Adrenal gland (tissue), 12 donors: Measurements from ENCODE around the gene VWA8. TPM values are rescaled to one million over a fixed set of nuclear protein-coding genes. Genes with fewer than 3 reads are reported as not detected.

ENCODE experiments used
- DNase-seq, 7 donors: peaks; one replicate each; pipeline ENCODE4 v3.0.0-alpha.2; 2019 to 2020
- H3K27ac ChIP-seq, 5 donors: fragments of 200-600 bp; sonication (generic) in 4 of 5; 1 replicate in 3 of 5; 2 replicates in 2 of 5; pipeline versions ENCODE4 v1.5.1 to v1.8.0; 2016 to 2020; ENCODE audit warnings: mild to moderate bottlenecking in 1 of 5
- H3K27me3 ChIP-seq: fragments of 200-600 bp; 2 replicates; pipeline ENCODE4 v1.8.0; 2021
- H3K36me3 ChIP-seq, 2 donors: fragments of 200-600 bp; replicated peaks in 1 of 2; 1 replicate in 1 of 2; 2 replicates in 1 of 2; pipeline versions ENCODE4 v1.5.1 to v1.8.0; 2018 to 2022
- H3K4me1 ChIP-seq, 2 donors: fragments of 200-600 bp; replicated peaks in 1 of 2; 1 replicate in 1 of 2; 2 replicates in 1 of 2; pipeline versions ENCODE4 v1.5.1 to v1.8.0; 2018 to 2021
- H3K4me3 ChIP-seq, 4 donors: fragments of 200-600 bp; sonication (generic) in 3 of 4; one replicate each; pipeline ENCODE4 v1.5.1; 2016 to 2018
- H3K9me3 ChIP-seq, 3 donors: fragments of 200-600 bp; sonication (generic) in 1 of 3; replicated peaks in 1 of 3; 1 replicate in 2 of 3; 2 replicates in 1 of 3; pipeline versions ENCODE4 v1.5.1 to v1.8.0; 2016 to 2021
- POLR2A ChIP-seq, 2 donors: fragments of 450-650 bp; IDR thresholded peaks; one replicate each; pipeline ENCODE4 v1.6.1; 2017; ENCODE audit warnings: antibody characterized with exemption in 2 of 2, mild to moderate bottlenecking in 2 of 2, moderate library complexity in 1 of 2
- WGBS, 4 donors: extraction: QIAGEN DNeasy Blood & Tissue Kit in 2 of 4; methylation state at CpG; one replicate each; pipeline versions ENCODE4 v1.1.5 to v1.1.7; 2013 to 2017; 5-methylcytosine and 5-hydroxymethylcytosine counted together
- intact Hi-C, 2 donors: fragments of 100-400 bp; cut with DNase I; formaldehyde crosslinking; loops; one replicate each; pipeline versions ENCODE4 v1.14.1 to v1.15.0; 2022 to 2023
- polyA plus RNA-seq, 3 donors: library from polyadenylated mRNA; stranded (reverse); fragments of 200-250 nt in 2 of 3; fragments of 350-450 nt in 1 of 3; fragmentation: Illumina TruSeq in 1 of 3; extraction: RNeasy Lipid Tissue Mini Kit (QIAGEN cat#74804) in 1 of 3; gene quantifications; one replicate each; pipeline ENCODE4 v1.2.3, GENCODE V29; 2013 to 2014
- total RNA-seq, 9 donors: library from RNA; depleted of rRNA in 4 of 9; stranded (reverse); fragments of >200 nt in 4 of 9; fragments of 120-200 nt in 1 of 9; fragmentation: NEBNext Ultra II Directional in 1 of 9; extraction: Animal tissue kit (Norgen Biotek cat#: 25700) in 1 of 9; gene quantifications; one replicate each; pipeline versions ENCODE4 v1.1.0 to v1.2.4, GENCODE V29; 2013 to 2023
- TF ChIP-seq, protein P1 (sequence below), 6 experiments: fragments of 450-650 bp in 4 of 6; fragments of 200-600 bp in 2 of 6; sonication (generic) in 1 of 6; IDR thresholded peaks; 1 replicate in 5 of 6; 2 replicates in 1 of 6; pipeline versions ENCODE4 v1.5.1 to v1.8.0; 2016 to 2021; ENCODE audit warnings: antibody characterized with exemption in 6 of 6, mild to moderate bottlenecking in 2 of 6, moderate library complexity in 1 of 6
- donor health status: healthy with polysubstance abuse.
- donor health status: Bipolar disorder and iron deficiency.
- donor health status: DM: yes; HTN: yes; CAD: no.
- donor health status: DM: no; HTN: no; CAD: no.
- donor health status: DM: no; HTN: no; CAD: no.
- donor health status: DM: yes; HTN: yes; CAD: no.

VWA8 gene
- total and polyA plus RNA-seq, 12 donors = 8.1 to 45.4 (median 31.4) TPM

DNA sequence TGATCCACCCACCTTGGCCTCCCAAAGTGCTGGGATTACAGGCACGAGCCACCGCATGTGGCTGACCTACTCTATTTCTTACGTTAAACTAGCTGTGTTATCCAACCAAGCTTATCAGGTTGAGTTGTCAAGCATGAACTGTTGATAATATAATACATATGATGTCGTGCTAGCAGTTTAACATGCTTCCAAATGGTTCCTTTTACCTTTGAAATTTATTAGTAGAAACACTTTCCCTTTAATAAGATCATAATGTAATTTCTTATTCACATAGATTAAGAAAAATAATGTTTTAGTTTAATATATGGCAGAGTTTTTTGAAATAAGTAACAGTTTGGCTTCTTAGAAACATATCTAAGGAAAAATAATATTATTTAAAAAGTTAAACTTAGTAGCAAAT lies 34.4 kb upstream of the VWA8 start:
- no peak for TF ChIP-seq POLR2A (IDR thresholded peaks at IDR 0.05)
- TF ChIP-seq, protein P1, sequence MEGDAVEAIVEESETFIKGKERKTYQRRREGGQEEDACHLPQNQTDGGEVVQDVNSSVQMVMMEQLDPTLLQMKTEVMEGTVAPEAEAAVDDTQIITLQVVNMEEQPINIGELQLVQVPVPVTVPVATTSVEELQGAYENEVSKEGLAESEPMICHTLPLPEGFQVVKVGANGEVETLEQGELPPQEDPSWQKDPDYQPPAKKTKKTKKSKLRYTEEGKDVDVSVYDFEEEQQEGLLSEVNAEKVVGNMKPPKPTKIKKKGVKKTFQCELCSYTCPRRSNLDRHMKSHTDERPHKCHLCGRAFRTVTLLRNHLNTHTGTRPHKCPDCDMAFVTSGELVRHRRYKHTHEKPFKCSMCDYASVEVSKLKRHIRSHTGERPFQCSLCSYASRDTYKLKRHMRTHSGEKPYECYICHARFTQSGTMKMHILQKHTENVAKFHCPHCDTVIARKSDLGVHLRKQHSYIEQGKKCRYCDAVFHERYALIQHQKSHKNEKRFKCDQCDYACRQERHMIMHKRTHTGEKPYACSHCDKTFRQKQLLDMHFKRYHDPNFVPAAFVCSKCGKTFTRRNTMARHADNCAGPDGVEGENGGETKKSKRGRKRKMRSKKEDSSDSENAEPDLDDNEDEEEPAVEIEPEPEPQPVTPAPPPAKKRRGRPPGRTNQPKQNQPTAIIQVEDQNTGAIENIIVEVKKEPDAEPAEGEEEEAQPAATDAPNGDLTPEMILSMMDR (IDR thresholded peaks at IDR 0.05) = no peak
- Histone ChIP-seq H3K27me3 (no peaks in the 10 kb centered on the region), H3K4me1 (no peaks in the 10 kb centered on the region), H3K9me3 (no peaks in the 10 kb centered on the region), H3K4me3 (no peak overlapping the region), H3K36me3 (no peaks in the 10 kb centered on the region), H3K27ac (no peak overlapping the region)
- DNase-seq = no peak
- 84 to 89% (median 89%) methylated on average over 4 of the region's 4 CpGs for WGBS, 4 donors
- intact Hi-C loops = no loop called here

DNA sequence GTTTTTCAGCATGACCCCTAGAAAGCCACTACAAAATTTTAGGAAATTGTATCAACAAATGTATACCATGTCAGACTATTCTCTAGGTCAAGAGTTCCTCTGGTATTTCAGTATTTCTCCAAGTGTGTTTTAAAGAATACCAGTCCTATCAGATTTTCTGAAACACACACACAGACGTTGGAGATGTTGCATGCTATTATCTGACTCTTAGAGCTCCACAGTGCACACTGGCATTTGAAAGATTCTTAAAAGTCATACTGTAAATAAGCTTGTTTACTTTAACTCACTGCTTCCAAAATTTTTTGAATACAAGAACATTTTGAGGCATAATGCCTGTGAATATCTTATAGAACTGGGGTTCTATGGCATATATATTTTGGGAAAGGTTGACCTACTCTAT lies 33.8 kb upstream of the VWA8 start:
- no peak for TF ChIP-seq POLR2A (IDR thresholded peaks at IDR 0.05)
- TF ChIP-seq, protein P1 (IDR thresholded peaks at IDR 0.05) = no peak
- no peaks in the 10 kb centered on the region for H3K4me1 ChIP-seq
- no peaks in the 10 kb centered on the region for H3K27me3 ChIP-seq
- no peak overlapping the region for H3K27ac ChIP-seq
- intact Hi-C loops = no loop called here
- 72 to 80% (median 78%) methylated on average over 1 of the region's 1 CpG for WGBS, 4 donors
- no peaks in the 10 kb centered on the region for H3K36me3 ChIP-seq
- DNase-seq = no peak
- no peaks in the 10 kb centered on the region for H3K9me3 ChIP-seq
- H3K4me3 ChIP-seq = no peak overlapping the region

DNA sequence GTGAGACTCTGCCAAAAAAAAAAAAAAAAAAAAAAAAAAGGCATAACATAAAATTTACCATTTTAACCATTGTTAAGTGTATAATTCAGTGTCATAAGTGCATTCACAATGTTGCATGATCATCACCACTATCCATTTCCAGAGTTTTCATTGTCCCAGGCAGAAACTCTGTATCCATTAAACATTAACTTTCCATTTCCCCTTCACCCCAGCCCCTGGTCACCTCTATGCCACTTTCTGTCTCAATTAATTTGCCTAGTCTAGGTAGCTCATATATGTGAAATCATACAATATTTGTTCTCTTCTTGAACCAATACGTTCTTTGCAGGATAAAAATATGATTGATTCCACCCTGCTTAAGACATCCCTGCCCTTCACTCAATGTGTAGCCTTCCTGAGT lies 31.0 kb upstream of the VWA8 start:
- Histone ChIP-seq H3K4me1 (no peaks in the 10 kb centered on the region), H3K36me3 (no peaks in the 10 kb centered on the region), H3K4me3 (no peak overlapping the region), H3K9me3 (no peaks in the 10 kb centered on the region), H3K27ac (no peak overlapping the region), H3K27me3 (no peaks in the 10 kb centered on the region)
- TF ChIP-seq, protein P1 (IDR thresholded peaks at IDR 0.05) = no peak
- no peak for TF ChIP-seq POLR2A (IDR thresholded peaks at IDR 0.05)
- DNase-seq = no peak
- WGBS, 4 donors = 70 to 85% (median 73%) methylated on average over 1 of the region's 1 CpG
- intact Hi-C loops = no loop called here

DNA sequence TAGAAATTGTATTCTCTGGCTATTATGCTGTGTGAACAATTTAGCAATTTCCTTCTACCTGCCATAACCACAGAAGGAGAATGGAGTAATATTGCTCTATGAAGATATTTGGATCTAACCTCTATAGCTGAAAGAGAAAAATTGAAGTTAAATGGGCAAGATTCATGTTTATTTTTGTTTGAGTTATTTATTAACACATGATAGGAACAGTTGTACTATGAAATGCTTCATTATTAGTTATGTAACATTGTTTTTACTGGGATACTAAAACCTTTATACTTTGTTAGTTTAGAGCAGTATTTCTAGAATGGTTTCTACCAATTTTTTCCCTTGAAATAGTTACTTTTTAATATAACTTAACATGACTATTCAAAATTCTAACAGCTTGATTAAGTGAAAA lies 27.3 kb upstream of the VWA8 start:
- H3K4me1 ChIP-seq = no peaks in the 10 kb centered on the region
- intact Hi-C loops = no loop called here
- DNase-seq = no peak
- no peak for TF ChIP-seq POLR2A (IDR thresholded peaks at IDR 0.05)
- TF ChIP-seq, protein P1 (IDR thresholded peaks at IDR 0.05) = no peak
- H3K27me3 ChIP-seq = no peaks in the 10 kb centered on the region
- H3K27ac ChIP-seq = no peak overlapping the region
- no peaks in the 10 kb centered on the region for H3K36me3 ChIP-seq
- H3K9me3 ChIP-seq = no peaks in the 10 kb centered on the region
- H3K4me3 ChIP-seq = no peak overlapping the region
